Panc1 (cell line): ENCODE results near the gene GPA33. TPM values are rescaled to one million over a fixed set of nuclear protein-coding genes. Genes with fewer than 3 reads are reported as not detected.

Experiments used
- ATAC-seq: fragments of 200-7000 bp; cut with Tn5 transposase; 2 replicates; pipeline ENCODE4 v1.9.1; 2020; ENCODE audit warnings: mild to moderate bottlenecking, moderate library complexity
- BruUV-seq: library from RNA; stranded (reverse); fragments of 400-500 nt; replicated peaks from 2 replicates; lab custom pipeline; 2021; lab: Mats Ljungman, UMichigan
- CTCF ChIA-PET: fragments of 300-600 bp; sonication (Branson Sonifier 250); formaldehyde crosslinking; loops from one replicate; lab custom pipeline; 2022; ENCODE audit warnings: antibody characterized with exemption; lab: Charles Lee
- POLR2A ChIA-PET: fragments of 300-600 bp; sonication (Branson Sonifier 250); formaldehyde crosslinking; loops from one replicate; lab custom pipeline; 2022; ENCODE audit warnings: antibody characterized with exemption; lab: Charles Lee
- DNase-seq: peaks from one replicate; pipeline ENCODE4 v3.0.0-alpha.2; 2010; ENCODE audit warnings: low read depth, low spot score
- H3K27ac ChIP-seq: 2 replicates; pipeline ENCODE4 v1.5.1; 2011; ENCODE audit warnings: mild to moderate bottlenecking, low read length, inconsistent platforms
- H3K27me3 ChIP-seq: fragments of 200-500 bp; sonication (Bioruptor generic); 2 replicates; pipeline ENCODE4 v1.6.0; 2014; ENCODE audit warnings: low read length, inconsistent platforms; ENCODE audit not compliant: control insufficient read depth, insufficient read depth
- H3K36me3 ChIP-seq: fragments of 200-500 bp; sonication (Bioruptor generic); 2 replicates; pipeline ENCODE4 v1.5.1; 2014; ENCODE audit warnings: inconsistent platforms, mild to moderate bottlenecking, low read length, moderate library complexity; ENCODE audit not compliant: control insufficient read depth, insufficient read depth
- H3K4me1 ChIP-seq: 2 replicates; pipeline ENCODE4 v1.5.1; 2011; ENCODE audit warnings: inconsistent platforms, mild to moderate bottlenecking, low read length, moderate library complexity; ENCODE audit not compliant: control insufficient read depth, insufficient read depth
- H3K4me3 ChIP-seq, 2 experiments: 2 replicates each; pipeline ENCODE4 v1.5.1; 2011 to 2012; ENCODE audit warnings: low read depth in 2 of 2, low read length in 2 of 2, mild to moderate bottlenecking in 2 of 2, inconsistent platforms in 1 of 2, moderate library complexity in 1 of 2
- H3K9me3 ChIP-seq: fragments of 200-500 bp; sonication (Bioruptor generic); 2 replicates; pipeline ENCODE4 v1.5.1; 2014; ENCODE audit warnings: low read depth, mild to moderate bottlenecking, inconsistent platforms, low read length, moderate library complexity; ENCODE audit not compliant: control insufficient read depth, insufficient read depth
- CTCF ChIP-seq: fragments of 450-650 bp; IDR thresholded peaks from 2 replicates; pipeline ENCODE4 v1.5.1; 2017; ENCODE audit warnings: mild to moderate bottlenecking
- POLR2AphosphoS5 ChIP-seq: IDR thresholded peaks from 2 replicates; pipeline ENCODE4 v1.6.1; 2012; ENCODE audit warnings: mild to moderate bottlenecking, low read depth, low read length, moderate library complexity
- SIN3A ChIP-seq: IDR thresholded peaks from 2 replicates; pipeline ENCODE4 v1.6.1; 2012; ENCODE audit warnings: low read depth, mild to moderate bottlenecking, low read length, moderate library complexity, borderline replicate concordance; ENCODE audit not compliant: insufficient read depth
- TCF7L2 ChIP-seq: IDR thresholded peaks from 2 replicates; pipeline ENCODE4 v1.6.1; 2011; ENCODE audit warnings: mild to moderate bottlenecking, low read depth, low read length, inconsistent platforms
- in situ Hi-C: cut with HindIII; loops from 2 replicates; pipeline ENCODE4 v1.10.0; 2016; ENCODE audit warnings: low sequenced_read_pairs, low pct_unique_long_range_greater_than_20kb
- intact Hi-C: fragments of 100-400 bp; cut with micrococcal nuclease; formaldehyde crosslinking; loops from one replicate; pipeline ENCODE4 v1.10.0; 2022; ENCODE audit not compliant: unreplicated experiment
- total RNA-seq: library from RNA; stranded (reverse); gene quantifications from one replicate; pipeline ENCODE4 v1.2.1, GENCODE V29; 2021; ENCODE audit not compliant: unreplicated experiment
- TF ChIP-seq, protein P1 (sequence below), 2 experiments: IDR thresholded peaks; 2 replicates each; pipeline ENCODE4 v1.6.1; 2011 to 2012; ENCODE audit warnings: low read depth in 2 of 2, control low read depth in 1 of 2, low read length in 1 of 2, mild to moderate bottlenecking in 1 of 2, moderate library complexity in 1 of 2; ENCODE audit not compliant: insufficient read depth in 1 of 2

Gene GPA33
- total RNA-seq, 1 experiment from 2014 or later: 0.18 TPM

GRCh38 chr1:167077128-167077867, 12.9 kb downstream of the GPA33 start:
- ChIA-PET CTCF (no interaction called here), POLR2A (no interaction called here)
- intact Hi-C loops (no loop called here), in situ Hi-C loops (no loop called here)
- no peak for TF ChIP-seq TCF7L2
- TF ChIP-seq, protein P1, sequence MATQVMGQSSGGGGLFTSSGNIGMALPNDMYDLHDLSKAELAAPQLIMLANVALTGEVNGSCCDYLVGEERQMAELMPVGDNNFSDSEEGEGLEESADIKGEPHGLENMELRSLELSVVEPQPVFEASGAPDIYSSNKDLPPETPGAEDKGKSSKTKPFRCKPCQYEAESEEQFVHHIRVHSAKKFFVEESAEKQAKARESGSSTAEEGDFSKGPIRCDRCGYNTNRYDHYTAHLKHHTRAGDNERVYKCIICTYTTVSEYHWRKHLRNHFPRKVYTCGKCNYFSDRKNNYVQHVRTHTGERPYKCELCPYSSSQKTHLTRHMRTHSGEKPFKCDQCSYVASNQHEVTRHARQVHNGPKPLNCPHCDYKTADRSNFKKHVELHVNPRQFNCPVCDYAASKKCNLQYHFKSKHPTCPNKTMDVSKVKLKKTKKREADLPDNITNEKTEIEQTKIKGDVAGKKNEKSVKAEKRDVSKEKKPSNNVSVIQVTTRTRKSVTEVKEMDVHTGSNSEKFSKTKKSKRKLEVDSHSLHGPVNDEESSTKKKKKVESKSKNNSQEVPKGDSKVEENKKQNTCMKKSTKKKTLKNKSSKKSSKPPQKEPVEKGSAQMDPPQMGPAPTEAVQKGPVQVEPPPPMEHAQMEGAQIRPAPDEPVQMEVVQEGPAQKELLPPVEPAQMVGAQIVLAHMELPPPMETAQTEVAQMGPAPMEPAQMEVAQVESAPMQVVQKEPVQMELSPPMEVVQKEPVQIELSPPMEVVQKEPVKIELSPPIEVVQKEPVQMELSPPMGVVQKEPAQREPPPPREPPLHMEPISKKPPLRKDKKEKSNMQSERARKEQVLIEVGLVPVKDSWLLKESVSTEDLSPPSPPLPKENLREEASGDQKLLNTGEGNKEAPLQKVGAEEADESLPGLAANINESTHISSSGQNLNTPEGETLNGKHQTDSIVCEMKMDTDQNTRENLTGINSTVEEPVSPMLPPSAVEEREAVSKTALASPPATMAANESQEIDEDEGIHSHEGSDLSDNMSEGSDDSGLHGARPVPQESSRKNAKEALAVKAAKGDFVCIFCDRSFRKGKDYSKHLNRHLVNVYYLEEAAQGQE (IDR thresholded peaks at IDR 0.05; ENCODE audit: insufficient read depth in 1 of 2, low read depth in 2 of 2, low read length in 1 of 2): no peak
- TF ChIP-seq CTCF: no peak
- no peak for TF ChIP-seq POLR2AphosphoS5
- TF ChIP-seq SIN3A: no peak
- no peak overlapping the region for H3K27ac ChIP-seq
- DNase-seq (no peak), ATAC-seq (no peak)
- no TSS peak for BruUV-seq
- H3K4me1 ChIP-seq: no peaks in the 10 kb centered on the region; the same call in 1 of the 2 replicates
- H3K27me3 ChIP-seq: peaks cover 8% of the 10 kb centered on the region
- H3K9me3 ChIP-seq: no peaks in the 10 kb centered on the region
- no peak overlapping the region for H3K4me3 ChIP-seq
- no peaks in the 10 kb centered on the region for H3K36me3 ChIP-seq

DNA sequence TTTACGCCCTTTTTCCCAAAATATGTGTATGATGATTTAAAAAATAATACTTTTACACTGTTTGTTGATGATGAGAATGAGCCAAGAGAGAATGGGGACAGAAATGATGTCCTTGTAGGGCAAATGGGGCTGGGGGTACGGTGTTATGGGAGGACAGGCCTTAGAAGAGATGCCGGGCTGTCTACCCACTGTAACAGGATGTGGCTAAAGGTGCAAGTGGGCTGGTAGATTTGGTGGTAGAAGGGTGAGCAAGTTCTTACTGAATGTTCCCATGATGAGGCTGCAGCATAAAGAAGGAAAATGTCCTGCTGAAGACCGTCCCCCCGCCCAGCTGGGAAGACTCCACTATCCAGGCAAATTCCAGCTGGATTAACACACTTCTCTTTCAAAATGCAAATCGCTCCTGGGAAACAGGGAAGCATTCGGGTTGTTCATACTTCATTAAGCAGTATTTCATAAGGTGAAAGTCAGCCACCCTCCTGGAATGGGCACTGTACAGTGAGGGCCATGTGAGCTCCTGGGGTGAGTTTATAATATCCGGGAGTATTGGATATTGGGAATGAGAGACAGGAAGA, 14.0 kb downstream of the GPA33 start:
- ATAC-seq (no peak), DNase-seq (no peak)
- Histone ChIP-seq H3K9me3 (no peaks in the 10 kb centered on the region), H3K4me1 (no peaks in the 10 kb centered on the region), H3K27me3 (peaks cover 8% of the 10 kb centered on the region), H3K4me3 (no peak overlapping the region), H3K36me3 (no peaks in the 10 kb centered on the region), H3K27ac (no peak overlapping the region)
- CTCF ChIA-PET: no interaction called here
- TF ChIP-seq, protein P1 (IDR thresholded peaks at IDR 0.05; ENCODE audit: insufficient read depth in 1 of 2, low read depth in 2 of 2, low read length in 1 of 2): no peak
- TF ChIP-seq POLR2AphosphoS5 (no peak), TCF7L2 (no peak), CTCF (no peak), SIN3A (no peak)
- intact Hi-C loops (no loop called here), in situ Hi-C loops (no loop called here)
- POLR2A ChIA-PET: no interaction called here
- no TSS peak for BruUV-seq
